HepG2 (cell line): Measurements from ENCODE around the gene SASS6. TPM values are rescaled to one million over a fixed set of nuclear protein-coding genes. Genes with fewer than 3 reads are reported as not detected.
A peak's percentile ranks its signal among the peaks of the same experiment; 100 is the strongest.

Source experiments
- FLYWCH1 ChIP-seq: sonication (generic); formaldehyde crosslinking; IDR thresholded peaks from 2 replicates; pipeline ENCODE4 v1.8.1; 2023; ENCODE audit warnings: mild to moderate bottlenecking, missing genetic modification reagents
- KLF15 ChIP-seq: sonication (generic); formaldehyde crosslinking; IDR thresholded peaks from 2 replicates; pipeline ENCODE4 v1.8.1; 2023; ENCODE audit warnings: borderline replicate concordance, mild to moderate bottlenecking, inconsistent platforms, missing genetic modification reagents, mixed read lengths
- KMT2B ChIP-seq: IDR thresholded peaks from 2 replicates; pipeline ENCODE4 v1.6.1; 2016; ENCODE audit warnings: missing genetic modification reagents, missing compliant biosample characterization
- LCORL ChIP-seq, 2 experiments: fragments of 450-650 bp in 1 of 2; sonication (generic) in 1 of 2; formaldehyde crosslinking in 1 of 2; IDR thresholded peaks; 2 replicates each; pipeline versions ENCODE4 v1.5.0 to v1.6.1; 2017 to 2020; ENCODE audit warnings: antibody characterized with exemption in 1 of 2, missing genetic modification reagents in 1 of 2
- MEF2D ChIP-seq: sonication (generic); formaldehyde crosslinking; IDR thresholded peaks from 2 replicates; pipeline ENCODE4 v1.5.1; 2020; ENCODE audit warnings: mild to moderate bottlenecking, missing genetic modification reagents
- NONO ChIP-seq, 2 experiments: fragments of 450-650 bp in 1 of 2; sonication (generic) in 1 of 2; formaldehyde crosslinking in 1 of 2; IDR thresholded peaks in 1 of 2; conservative IDR thresholded peaks in 1 of 2; 2 replicates each; pipeline versions ENCODE4 v1.6.1 to v1.8.0; 2017 to 2022; ENCODE audit warnings: mild to moderate bottlenecking in 1 of 2, missing genetic modification reagents in 1 of 2, moderate library complexity in 1 of 2
- NR2F1 ChIP-seq, 2 experiments: fragments of 450-650 bp in 1 of 2; formaldehyde crosslinking in 1 of 2; IDR thresholded peaks; 2 replicates each; pipeline versions ENCODE4 v1.5.0 to v1.6.1; 2016 to 2020; ENCODE audit warnings: mild to moderate bottlenecking in 1 of 2, missing compliant biosample characterization in 1 of 2, missing genetic modification reagents in 1 of 2, moderate library complexity in 1 of 2
- PAWR ChIP-seq: sonication (generic); formaldehyde crosslinking; IDR thresholded peaks from 2 replicates; pipeline ENCODE4 v1.4.0; 2020; ENCODE audit warnings: missing genetic modification reagents, mild to moderate bottlenecking, borderline replicate concordance
- PCBP1 ChIP-seq: fragments of 200-400 bp; formaldehyde crosslinking; IDR thresholded peaks from 2 replicates; pipeline ENCODE4 v1.6.1; 2017; ENCODE audit warnings: mild to moderate bottlenecking, low read depth, low read length, borderline replicate concordance
- PHF21A ChIP-seq: sonication (generic); formaldehyde crosslinking; IDR thresholded peaks from 2 replicates; pipeline ENCODE4 v1.5.0; 2020; ENCODE audit warnings: mild to moderate bottlenecking, missing genetic modification reagents
- SP1 ChIP-seq, 2 experiments: fragments of 450-650 bp in 1 of 2; sonication (generic) in 1 of 2; formaldehyde crosslinking in 1 of 2; IDR thresholded peaks; 2 replicates each; pipeline versions ENCODE4 v1.4.0 to v1.6.1; 2016 to 2020; ENCODE audit warnings: missing genetic modification reagents in 1 of 2
- ZC3H13 ChIP-seq: sonication (generic); formaldehyde crosslinking; IDR thresholded peaks from 2 replicates; pipeline ENCODE4 v1.8.1; 2023; ENCODE audit warnings: mild to moderate bottlenecking, missing genetic modification reagents, moderate library complexity
- ZFP1 ChIP-seq: IDR thresholded peaks from 2 replicates; pipeline ENCODE4 v1.6.1; 2016
- ZNF121 ChIP-seq: sonication (generic); formaldehyde crosslinking; IDR thresholded peaks from 2 replicates; pipeline ENCODE4 v1.5.0; 2020; ENCODE audit warnings: mild to moderate bottlenecking, missing genetic modification reagents
- ZNF326 ChIP-seq: sonication (generic); formaldehyde crosslinking; IDR thresholded peaks from 2 replicates; pipeline ENCODE4 v1.4.0; 2020; ENCODE audit warnings: missing genetic modification reagents, borderline replicate concordance
- ZNF33A ChIP-seq: sonication (generic); formaldehyde crosslinking; IDR thresholded peaks from 2 replicates; pipeline ENCODE4 v1.5.1; 2020; ENCODE audit warnings: missing genetic modification reagents, mild to moderate bottlenecking, moderate library complexity, borderline replicate concordance
- polyA plus RNA-seq, 8 experiments: library from polyadenylated mRNA; depleted of rRNA in 3 of 8; stranded (reverse) in 7 of 8; unstranded in 1 of 8; fragments of >200 nt; fragmentation: Illumina TruSeq in 4 of 8; extraction: Trizol in 4 of 8; gene quantifications; 2 replicates each; pipeline versions ENCODE4 v1.2.1 to v1.2.3, GENCODE V29; 2011 to 2016; ENCODE audit warnings: low read depth in 4 of 8, missing spikeins in 1 of 8, mixed read lengths in 1 of 8; ENCODE audit not compliant: insufficient read depth in 1 of 8
- total RNA-seq, 5 experiments: library from RNA; depleted of rRNA; stranded (reverse); fragments of >200 nt; fragmentation: Illumina TruSeq; extraction: Trizol; gene quantifications; 2 replicates each; pipeline ENCODE4 v1.2.3, GENCODE V29; 2016; ENCODE audit warnings: low read depth in 1 of 5
- TF ChIP-seq, protein P1 (sequence below): sonication (generic); formaldehyde crosslinking; IDR thresholded peaks from 2 replicates; pipeline ENCODE4 v1.4.0; 2020; ENCODE audit warnings: missing genetic modification reagents
- TF ChIP-seq, protein P2 (sequence below): sonication (generic); formaldehyde crosslinking; IDR thresholded peaks from 2 replicates; pipeline ENCODE4 v1.5.1; 2020; ENCODE audit warnings: mild to moderate bottlenecking, missing genetic modification reagents, borderline replicate concordance
- TF ChIP-seq, protein P3 (sequence below): sonication (generic); formaldehyde crosslinking; IDR thresholded peaks from 2 replicates; pipeline ENCODE4 v1.8.1; 2023; ENCODE audit warnings: missing genetic modification reagents, inconsistent platforms, borderline replicate concordance

Gene SASS6
- total and polyA plus RNA-seq, 2 of the 13 experiments (the other 11 are each of a cell fraction or from before 2014, with no cell fraction given), result 2.3 to 10.7 TPM

GRCh38 chr1:100130552-100131077, 2.1 kb downstream of the SASS6 start (continued):
- TF ChIP-seq, protein P1, sequence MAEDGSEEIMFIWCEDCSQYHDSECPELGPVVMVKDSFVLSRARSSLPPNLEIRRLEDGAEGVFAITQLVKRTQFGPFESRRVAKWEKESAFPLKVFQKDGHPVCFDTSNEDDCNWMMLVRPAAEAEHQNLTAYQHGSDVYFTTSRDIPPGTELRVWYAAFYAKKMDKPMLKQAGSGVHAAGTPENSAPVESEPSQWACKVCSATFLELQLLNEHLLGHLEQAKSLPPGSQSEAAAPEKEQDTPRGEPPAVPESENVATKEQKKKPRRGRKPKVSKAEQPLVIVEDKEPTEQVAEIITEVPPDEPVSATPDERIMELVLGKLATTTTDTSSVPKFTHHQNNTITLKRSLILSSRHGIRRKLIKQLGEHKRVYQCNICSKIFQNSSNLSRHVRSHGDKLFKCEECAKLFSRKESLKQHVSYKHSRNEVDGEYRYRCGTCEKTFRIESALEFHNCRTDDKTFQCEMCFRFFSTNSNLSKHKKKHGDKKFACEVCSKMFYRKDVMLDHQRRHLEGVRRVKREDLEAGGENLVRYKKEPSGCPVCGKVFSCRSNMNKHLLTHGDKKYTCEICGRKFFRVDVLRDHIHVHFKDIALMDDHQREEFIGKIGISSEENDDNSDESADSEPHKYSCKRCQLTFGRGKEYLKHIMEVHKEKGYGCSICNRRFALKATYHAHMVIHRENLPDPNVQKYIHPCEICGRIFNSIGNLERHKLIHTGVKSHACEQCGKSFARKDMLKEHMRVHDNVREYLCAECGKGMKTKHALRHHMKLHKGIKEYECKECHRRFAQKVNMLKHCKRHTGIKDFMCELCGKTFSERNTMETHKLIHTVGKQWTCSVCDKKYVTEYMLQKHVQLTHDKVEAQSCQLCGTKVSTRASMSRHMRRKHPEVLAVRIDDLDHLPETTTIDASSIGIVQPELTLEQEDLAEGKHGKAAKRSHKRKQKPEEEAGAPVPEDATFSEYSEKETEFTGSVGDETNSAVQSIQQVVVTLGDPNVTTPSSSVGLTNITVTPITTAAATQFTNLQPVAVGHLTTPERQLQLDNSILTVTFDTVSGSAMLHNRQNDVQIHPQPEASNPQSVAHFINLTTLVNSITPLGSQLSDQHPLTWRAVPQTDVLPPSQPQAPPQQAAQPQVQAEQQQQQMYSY (CRISPR knock-in tag), result no peak
- no peak for TF ChIP-seq PCBP1
- TF ChIP-seq ZNF33A, result no peak
- TF ChIP-seq PHF21A (CRISPR knock-in tag), result 0 out of 2 replicates have a peak, but pooled peaks have one; percentile 33
- no peak for TF ChIP-seq ZFP1 (CRISPR knock-in tag)
- TF ChIP-seq ZC3H13 (CRISPR knock-in tag), result no peak
- no peak for TF ChIP-seq ZNF326 (CRISPR knock-in tag)
- no peak for TF ChIP-seq NONO (IDR thresholded peaks at IDR 0.05)
- TF ChIP-seq NONO (CRISPR knock-in tag; conservative IDR thresholded peaks at IDR 0.05), result no peak
- peak; percentile 87 for TF ChIP-seq ZNF121 (CRISPR knock-in tag)
- no peak for TF ChIP-seq SP1 (IDR thresholded peaks at IDR 0.05)
- TF ChIP-seq SP1 (CRISPR knock-in tag; IDR thresholded peaks at IDR 0.05), result no peak
- no peak for TF ChIP-seq MEF2D (CRISPR knock-in tag)
- TF ChIP-seq KMT2B, result peak; percentile 42; the same call in 1 of the 2 replicates
- TF ChIP-seq PAWR, result no peak
- TF ChIP-seq KLF15 (CRISPR knock-in tag), result no peak
- TF ChIP-seq, protein P2, sequence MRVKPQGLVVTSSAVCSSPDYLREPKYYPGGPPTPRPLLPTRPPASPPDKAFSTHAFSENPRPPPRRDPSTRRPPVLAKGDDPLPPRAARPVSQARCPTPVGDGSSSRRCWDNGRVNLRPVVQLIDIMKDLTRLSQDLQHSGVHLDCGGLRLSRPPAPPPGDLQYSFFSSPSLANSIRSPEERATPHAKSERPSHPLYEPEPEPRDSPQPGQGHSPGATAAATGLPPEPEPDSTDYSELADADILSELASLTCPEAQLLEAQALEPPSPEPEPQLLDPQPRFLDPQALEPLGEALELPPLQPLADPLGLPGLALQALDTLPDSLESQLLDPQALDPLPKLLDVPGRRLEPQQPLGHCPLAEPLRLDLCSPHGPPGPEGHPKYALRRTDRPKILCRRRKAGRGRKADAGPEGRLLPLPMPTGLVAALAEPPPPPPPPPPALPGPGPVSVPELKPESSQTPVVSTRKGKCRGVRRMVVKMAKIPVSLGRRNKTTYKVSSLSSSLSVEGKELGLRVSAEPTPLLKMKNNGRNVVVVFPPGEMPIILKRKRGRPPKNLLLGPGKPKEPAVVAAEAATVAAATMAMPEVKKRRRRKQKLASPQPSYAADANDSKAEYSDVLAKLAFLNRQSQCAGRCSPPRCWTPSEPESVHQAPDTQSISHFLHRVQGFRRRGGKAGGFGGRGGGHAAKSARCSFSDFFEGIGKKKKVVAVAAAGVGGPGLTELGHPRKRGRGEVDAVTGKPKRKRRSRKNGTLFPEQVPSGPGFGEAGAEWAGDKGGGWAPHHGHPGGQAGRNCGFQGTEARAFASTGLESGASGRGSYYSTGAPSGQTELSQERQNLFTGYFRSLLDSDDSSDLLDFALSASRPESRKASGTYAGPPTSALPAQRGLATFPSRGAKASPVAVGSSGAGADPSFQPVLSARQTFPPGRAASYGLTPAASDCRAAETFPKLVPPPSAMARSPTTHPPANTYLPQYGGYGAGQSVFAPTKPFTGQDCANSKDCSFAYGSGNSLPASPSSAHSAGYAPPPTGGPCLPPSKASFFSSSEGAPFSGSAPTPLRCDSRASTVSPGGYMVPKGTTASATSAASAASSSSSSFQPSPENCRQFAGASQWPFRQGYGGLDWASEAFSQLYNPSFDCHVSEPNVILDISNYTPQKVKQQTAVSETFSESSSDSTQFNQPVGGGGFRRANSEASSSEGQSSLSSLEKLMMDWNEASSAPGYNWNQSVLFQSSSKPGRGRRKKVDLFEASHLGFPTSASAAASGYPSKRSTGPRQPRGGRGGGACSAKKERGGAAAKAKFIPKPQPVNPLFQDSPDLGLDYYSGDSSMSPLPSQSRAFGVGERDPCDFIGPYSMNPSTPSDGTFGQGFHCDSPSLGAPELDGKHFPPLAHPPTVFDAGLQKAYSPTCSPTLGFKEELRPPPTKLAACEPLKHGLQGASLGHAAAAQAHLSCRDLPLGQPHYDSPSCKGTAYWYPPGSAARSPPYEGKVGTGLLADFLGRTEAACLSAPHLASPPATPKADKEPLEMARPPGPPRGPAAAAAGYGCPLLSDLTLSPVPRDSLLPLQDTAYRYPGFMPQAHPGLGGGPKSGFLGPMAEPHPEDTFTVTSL, result peak; percentile 60; the same call in 1 of the 2 replicates
- TF ChIP-seq NR2F1 (CRISPR knock-in tag; IDR thresholded peaks at IDR 0.05), result peak; percentile 35 to 93; a peak in 3 of 4 replicates
- TF ChIP-seq, protein P3, sequence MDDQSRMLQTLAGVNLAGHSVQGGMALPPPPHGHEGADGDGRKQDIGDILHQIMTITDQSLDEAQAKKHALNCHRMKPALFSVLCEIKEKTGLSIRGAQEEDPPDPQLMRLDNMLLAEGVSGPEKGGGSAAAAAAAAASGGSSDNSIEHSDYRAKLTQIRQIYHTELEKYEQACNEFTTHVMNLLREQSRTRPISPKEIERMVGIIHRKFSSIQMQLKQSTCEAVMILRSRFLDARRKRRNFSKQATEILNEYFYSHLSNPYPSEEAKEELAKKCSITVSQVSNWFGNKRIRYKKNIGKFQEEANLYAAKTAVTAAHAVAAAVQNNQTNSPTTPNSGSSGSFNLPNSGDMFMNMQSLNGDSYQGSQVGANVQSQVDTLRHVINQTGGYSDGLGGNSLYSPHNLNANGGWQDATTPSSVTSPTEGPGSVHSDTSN (CRISPR knock-in tag), result no peak
- peak; percentile 75 for TF ChIP-seq LCORL (IDR thresholded peaks at IDR 0.05)
- TF ChIP-seq LCORL (CRISPR knock-in tag; IDR thresholded peaks at IDR 0.05), result no peak; the same call in 1 of the 2 replicates
- TF ChIP-seq FLYWCH1 (CRISPR knock-in tag), result no peak
